Progenitor cell of endocrine pancreas (in vitro differentiated cells): ENCODE results near the gene BBS7. TPM values are rescaled to one million over a fixed set of nuclear protein-coding genes. Genes with fewer than 3 reads are reported as not detected.

Experiments used
- DNase-seq: peaks from one replicate; pipeline ENCODE4 v3.0.0; 2021; ENCODE audit warnings: low spot score; ENCODE audit not compliant: unreplicated experiment
- H3K27ac Mint-ChIP-seq: 2 replicates; pipeline ENCODE4 v1.8.0; 2021; ENCODE audit warnings: mild to moderate bottlenecking, moderate library complexity, mixed read lengths
- H3K27me3 Mint-ChIP-seq: 2 replicates; pipeline ENCODE4 v1.8.0; 2021; ENCODE audit warnings: mixed read lengths
- H3K36me3 Mint-ChIP-seq: 2 replicates; pipeline ENCODE4 v1.8.0; 2022; ENCODE audit warnings: mixed read lengths; ENCODE audit not compliant: insufficient read depth
- H3K4me1 Mint-ChIP-seq: 2 replicates; pipeline ENCODE4 v1.8.0; 2021; ENCODE audit warnings: low read depth, mixed read lengths
- H3K4me3 Mint-ChIP-seq: 2 replicates; pipeline ENCODE4 v1.8.0; 2021; ENCODE audit warnings: low read depth, mild to moderate bottlenecking, moderate library complexity, mixed read lengths
- H3K9me3 Mint-ChIP-seq: 2 replicates; pipeline ENCODE4 v1.8.0; 2021; ENCODE audit warnings: low read depth, mixed read lengths
- total RNA-seq: library from RNA; stranded (reverse); gene quantifications from 2 replicates; pipeline ENCODE4 v1.2.1, GENCODE V29; 2021
- TF ChIP-seq, protein P1 (sequence below): fragments of 200-600 bp; sonication (generic); IDR thresholded peaks from one replicate; pipeline ENCODE4 v1.5.0; 2021; ENCODE audit warnings: antibody characterized with exemption, mild to moderate bottlenecking; ENCODE audit not compliant: unreplicated experiment

The BBS7 gene
- total RNA-seq, 1 donor from 2014 or later: 28.3 TPM

DNA sequence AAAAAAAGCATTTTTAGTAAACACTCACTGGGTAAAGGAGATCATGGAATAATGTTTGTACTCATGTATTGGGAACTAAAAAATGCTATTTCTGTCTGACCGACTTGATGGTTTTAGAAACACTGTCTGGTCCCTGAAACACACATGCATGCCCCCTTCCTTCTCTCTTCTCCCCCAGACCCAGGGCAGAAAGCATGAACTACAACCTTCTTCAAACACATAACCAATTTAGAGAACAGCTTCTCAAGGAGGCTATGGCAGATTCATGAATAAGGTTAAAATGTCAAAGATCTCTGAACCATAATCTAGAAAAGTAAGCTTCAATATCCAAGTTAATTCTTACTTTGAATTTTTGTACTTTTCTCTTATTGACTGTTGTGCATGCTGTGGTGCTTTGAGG lies 52.6 kb downstream of the BBS7 start:
- H3K27me3 Mint-ChIP-seq: no peaks in the 10 kb centered on the region
- no peak overlapping the region for H3K27ac Mint-ChIP-seq
- peaks cover 7% of the 10 kb centered on the region for H3K4me1 Mint-ChIP-seq
- H3K36me3 Mint-ChIP-seq: peaks cover 10% of the 10 kb centered on the region
- no peak for DNase-seq
- no peaks in the 10 kb centered on the region for H3K9me3 Mint-ChIP-seq
- no peak overlapping the region for H3K4me3 Mint-ChIP-seq
- TF ChIP-seq, protein P1, sequence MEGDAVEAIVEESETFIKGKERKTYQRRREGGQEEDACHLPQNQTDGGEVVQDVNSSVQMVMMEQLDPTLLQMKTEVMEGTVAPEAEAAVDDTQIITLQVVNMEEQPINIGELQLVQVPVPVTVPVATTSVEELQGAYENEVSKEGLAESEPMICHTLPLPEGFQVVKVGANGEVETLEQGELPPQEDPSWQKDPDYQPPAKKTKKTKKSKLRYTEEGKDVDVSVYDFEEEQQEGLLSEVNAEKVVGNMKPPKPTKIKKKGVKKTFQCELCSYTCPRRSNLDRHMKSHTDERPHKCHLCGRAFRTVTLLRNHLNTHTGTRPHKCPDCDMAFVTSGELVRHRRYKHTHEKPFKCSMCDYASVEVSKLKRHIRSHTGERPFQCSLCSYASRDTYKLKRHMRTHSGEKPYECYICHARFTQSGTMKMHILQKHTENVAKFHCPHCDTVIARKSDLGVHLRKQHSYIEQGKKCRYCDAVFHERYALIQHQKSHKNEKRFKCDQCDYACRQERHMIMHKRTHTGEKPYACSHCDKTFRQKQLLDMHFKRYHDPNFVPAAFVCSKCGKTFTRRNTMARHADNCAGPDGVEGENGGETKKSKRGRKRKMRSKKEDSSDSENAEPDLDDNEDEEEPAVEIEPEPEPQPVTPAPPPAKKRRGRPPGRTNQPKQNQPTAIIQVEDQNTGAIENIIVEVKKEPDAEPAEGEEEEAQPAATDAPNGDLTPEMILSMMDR: no peak

DNA sequence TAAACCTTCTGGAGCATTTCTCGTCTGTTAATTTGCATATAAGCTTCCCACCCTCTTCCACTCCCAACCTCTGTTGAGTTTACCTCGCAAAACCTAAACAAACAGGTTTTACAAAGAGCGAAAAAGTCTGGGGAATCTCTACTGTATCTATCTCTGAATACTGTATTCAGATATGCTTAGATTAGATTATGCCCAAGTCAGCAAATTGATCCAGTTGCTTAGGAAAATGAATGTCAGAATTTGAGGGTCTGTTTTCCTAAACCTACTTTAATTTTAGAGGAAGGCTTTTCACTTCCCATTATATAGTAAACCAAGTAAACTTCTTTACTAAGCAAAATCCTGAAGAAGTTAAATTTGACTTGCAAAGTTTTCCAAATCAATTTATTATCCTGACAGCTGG lies 53.3 kb downstream of the BBS7 start:
- Mint-ChIP-seq H3K4me3 (no peak overlapping the region), H3K36me3 (peaks cover 10% of the 10 kb centered on the region)
- TF ChIP-seq, protein P1: no peak

DNA sequence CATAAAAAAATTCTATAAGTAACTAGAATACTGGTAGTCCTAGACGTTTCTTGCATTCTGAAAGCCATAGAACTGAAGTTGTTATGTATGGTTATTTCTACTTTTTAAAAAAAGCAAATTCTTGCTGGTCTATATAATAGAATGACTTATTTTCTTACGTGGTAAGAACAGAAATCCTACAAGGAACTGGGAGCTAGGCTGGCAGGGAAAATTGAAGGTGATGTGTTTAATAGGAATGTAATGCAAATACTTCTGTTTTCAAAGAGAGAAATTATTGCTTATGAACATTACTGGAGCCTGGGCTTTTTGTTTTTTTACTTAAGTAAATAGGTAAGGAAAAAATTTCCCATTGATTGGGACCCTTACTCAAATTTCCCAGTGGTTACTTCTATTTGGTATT lies 55.5 kb downstream of the BBS7 start:
- Mint-ChIP-seq H3K36me3 (peaks cover 15% of the 10 kb centered on the region), H3K4me1 (no peaks in the 10 kb centered on the region), H3K27ac (no peak overlapping the region), H3K4me3 (no peak overlapping the region), H3K9me3 (no peaks in the 10 kb centered on the region), H3K27me3 (no peaks in the 10 kb centered on the region)
- DNase-seq: no peak
- TF ChIP-seq, protein P1: no peak

More for the DNA sequence above, 53.3 kb downstream of the BBS7 start:
- H3K27ac Mint-ChIP-seq: no peak overlapping the region
- H3K27me3 Mint-ChIP-seq: no peaks in the 10 kb centered on the region
- no peaks in the 10 kb centered on the region for H3K9me3 Mint-ChIP-seq
- peaks cover 2% of the 10 kb centered on the region for H3K4me1 Mint-ChIP-seq
- no peak for DNase-seq

DNA sequence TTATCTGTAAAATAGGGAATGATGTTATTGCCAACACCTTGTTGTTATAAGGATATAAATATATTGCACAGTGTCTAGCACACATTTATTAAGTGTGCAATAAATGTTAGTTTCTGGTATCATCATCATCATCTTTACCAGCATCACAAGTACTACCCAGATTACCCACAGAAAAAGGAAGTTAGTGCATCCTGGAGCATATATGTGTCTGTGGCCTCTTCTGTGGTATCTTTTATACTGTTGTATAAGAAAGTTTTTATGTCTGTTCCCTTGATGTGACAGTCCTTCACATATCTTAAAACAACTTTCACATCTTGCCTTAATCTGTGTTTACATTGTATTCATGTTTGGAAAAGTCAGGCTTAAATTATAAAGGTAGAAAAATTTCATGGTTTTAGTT lies 59.2 kb downstream of the BBS7 start:
- TF ChIP-seq, protein P1: no peak
- Mint-ChIP-seq H3K36me3 (peaks cover 15% of the 10 kb centered on the region), H3K4me3 (no peak overlapping the region), H3K27me3 (no peaks in the 10 kb centered on the region), H3K4me1 (no peaks in the 10 kb centered on the region), H3K9me3 (no peaks in the 10 kb centered on the region), H3K27ac (no peak overlapping the region)
- DNase-seq: no peak

DNA sequence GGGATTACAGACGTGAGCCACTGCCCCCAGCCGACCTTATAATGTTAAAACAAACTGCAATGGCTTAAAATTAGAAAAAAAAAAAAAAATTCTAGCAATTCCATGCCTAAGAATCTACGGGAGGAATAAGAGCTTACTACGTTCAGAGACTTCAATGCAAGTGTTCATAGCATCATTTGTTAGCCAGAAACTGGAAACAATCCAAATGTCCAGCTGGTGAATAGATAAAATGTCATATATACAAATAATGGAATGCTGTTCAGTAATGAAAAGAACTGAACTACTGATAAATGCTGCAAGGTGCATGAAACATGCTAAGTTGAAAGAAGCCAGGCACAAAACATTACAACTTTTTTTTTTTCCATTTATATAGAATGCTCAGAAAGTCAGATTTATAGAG lies 63.9 kb downstream of the BBS7 start:
- H3K4me1 Mint-ChIP-seq: peaks cover 7% of the 10 kb centered on the region
- no peak for DNase-seq
- H3K27ac Mint-ChIP-seq: no peak overlapping the region
- H3K27me3 Mint-ChIP-seq: no peaks in the 10 kb centered on the region
- no peaks in the 10 kb centered on the region for H3K9me3 Mint-ChIP-seq
- H3K4me3 Mint-ChIP-seq: no peak overlapping the region
- H3K36me3 Mint-ChIP-seq: peaks cover 15% of the 10 kb centered on the region
- TF ChIP-seq, protein P1: no peak
